A549 (cell line): ENCODE data around the gene SERPINB2.

Source experiments
- CBX8 ChIP-seq: fragments of 200-600 bp; sonication (generic); IDR thresholded peaks from 2 replicates; pipeline ENCODE4 v1.6.1; 2016
- CHD2 ChIP-seq: fragments of 150-350 bp; IDR thresholded peaks from 2 replicates; pipeline ENCODE4 v1.6.1; 2014; ENCODE audit warnings: low read length; ENCODE audit not compliant: partially characterized antibody
- CTCF ChIP-seq: fragments of >200 bp; sonication (Bioruptor Twin); formaldehyde crosslinking; IDR thresholded peaks from 3 replicates; pipeline ENCODE4 v1.5.1; 2016
- HDAC2 ChIP-seq: fragments of 200-600 bp; sonication (generic); IDR thresholded peaks from 2 replicates; pipeline ENCODE4 v1.6.1; 2016
- HMGXB4 ChIP-seq: fragments of 250-450 bp; sonication (Bioruptor Pico); IDR thresholded peaks from 2 replicates; pipeline ENCODE4 v1.5.0; 2021; ENCODE audit warnings: mild to moderate bottlenecking, moderate library complexity, borderline replicate concordance
- HOXB13 ChIP-seq: fragments of 250-450 bp; sonication (Bioruptor Pico); IDR thresholded peaks from 2 replicates; pipeline ENCODE4 v1.5.0; 2020; ENCODE audit warnings: low read depth, mild to moderate bottlenecking, moderate library complexity
- JUNB ChIP-seq: fragments of >200 bp; sonication (Bioruptor Twin); formaldehyde crosslinking; IDR thresholded peaks from 2 replicates; pipeline ENCODE4 v1.6.1; 2016
- MYC ChIP-seq: IDR thresholded peaks from 2 replicates; pipeline ENCODE4 v1.6.1; 2012; ENCODE audit warnings: mild to moderate bottlenecking, inconsistent platforms, low read length, improper control_type of control experiment, borderline replicate concordance
- NR3C1 ChIP-seq: fragments of >200 bp; sonication (Bioruptor Twin); formaldehyde crosslinking; IDR thresholded peaks from 3 replicates; pipeline ENCODE4 v1.6.1; 2017
- POLR2A ChIP-seq: IDR thresholded peaks from 2 replicates; pipeline ENCODE4 v1.6.1; 2012; ENCODE audit warnings: mild to moderate bottlenecking, low read length
- RAD21 ChIP-seq, 2 experiments: fragments of >200 bp in 1 of 2; sonication (Bioruptor Twin) in 1 of 2; formaldehyde crosslinking in 1 of 2; IDR thresholded peaks in 1 of 2; conservative IDR thresholded peaks in 1 of 2; 2 replicates in 1 of 2; 3 replicates in 1 of 2; pipeline ENCODE4 v1.6.1; 2012 to 2018; ENCODE audit warnings: inconsistent platforms in 1 of 2
- USF2 ChIP-seq: fragments of 450-650 bp; IDR thresholded peaks from 2 replicates; pipeline ENCODE4 v1.6.1; 2014; ENCODE audit warnings: antibody characterized with exemption
- TF ChIP-seq, protein P1 (sequence below): fragments of 250-450 bp; sonication (Bioruptor Pico); IDR thresholded peaks from 2 replicates; pipeline ENCODE4 v1.5.0; 2020; ENCODE audit warnings: low read depth, mild to moderate bottlenecking, moderate library complexity

DNA sequence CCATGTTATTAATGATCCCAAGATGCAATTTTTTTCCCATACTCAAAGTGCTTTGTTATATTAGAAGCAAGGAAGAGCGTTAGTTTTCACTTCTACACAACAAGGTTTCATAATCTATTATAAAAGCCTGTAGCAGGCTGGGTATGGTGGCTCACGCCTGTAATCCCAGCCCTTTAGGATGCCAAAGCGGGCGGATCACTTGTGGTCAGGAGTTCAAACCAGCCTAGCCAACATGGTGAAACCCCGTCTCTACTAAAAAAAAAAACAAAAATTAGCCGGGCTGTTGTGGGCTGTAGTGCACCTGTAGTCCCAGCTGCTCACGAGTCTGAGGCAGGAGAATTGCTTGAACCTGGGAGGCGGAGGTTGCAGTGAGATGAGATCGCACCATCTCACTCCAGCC, 19.0 kb upstream of the SERPINB2 start:
- TF ChIP-seq CTCF: no peak
- TF ChIP-seq CBX8: no peak
- no peak for TF ChIP-seq MYC
- TF ChIP-seq, protein P1, sequence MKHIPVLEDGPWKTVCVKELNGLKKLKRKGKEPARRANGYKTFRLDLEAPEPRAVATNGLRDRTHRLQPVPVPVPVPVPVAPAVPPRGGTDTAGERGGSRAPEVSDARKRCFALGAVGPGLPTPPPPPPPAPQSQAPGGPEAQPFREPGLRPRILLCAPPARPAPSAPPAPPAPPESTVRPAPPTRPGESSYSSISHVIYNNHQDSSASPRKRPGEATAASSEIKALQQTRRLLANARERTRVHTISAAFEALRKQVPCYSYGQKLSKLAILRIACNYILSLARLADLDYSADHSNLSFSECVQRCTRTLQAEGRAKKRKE (CRISPR knock-in tag): no peak
- TF ChIP-seq RAD21 (conservative IDR thresholded peaks at IDR 0.05 in 1 of 2, IDR thresholded peaks at IDR 0.05 in 1 of 2): no peak
- no peak for TF ChIP-seq JUNB
- TF ChIP-seq CHD2: no peak
- no peak for TF ChIP-seq POLR2A
- TF ChIP-seq USF2: no peak
- no peak for TF ChIP-seq HOXB13 (CRISPR knock-in tag)
- TF ChIP-seq HMGXB4 (CRISPR knock-in tag): no peak
- TF ChIP-seq HDAC2: no peak
- no peak for TF ChIP-seq NR3C1
